Stimulated activated CD4-positive, alpha-beta T cell treated with anti-CD3 and anti-CD28 coated beads, Interleukin-15, amount 100 ng/mL, for 24 hours (primary cell): ENCODE measurements around the gene SLC24A3.

Experiments
- DNase-seq: peaks from one replicate; pipeline ENCODE4 v3.0.0-alpha.2; 2020

The SLC24A3 gene

DNA sequence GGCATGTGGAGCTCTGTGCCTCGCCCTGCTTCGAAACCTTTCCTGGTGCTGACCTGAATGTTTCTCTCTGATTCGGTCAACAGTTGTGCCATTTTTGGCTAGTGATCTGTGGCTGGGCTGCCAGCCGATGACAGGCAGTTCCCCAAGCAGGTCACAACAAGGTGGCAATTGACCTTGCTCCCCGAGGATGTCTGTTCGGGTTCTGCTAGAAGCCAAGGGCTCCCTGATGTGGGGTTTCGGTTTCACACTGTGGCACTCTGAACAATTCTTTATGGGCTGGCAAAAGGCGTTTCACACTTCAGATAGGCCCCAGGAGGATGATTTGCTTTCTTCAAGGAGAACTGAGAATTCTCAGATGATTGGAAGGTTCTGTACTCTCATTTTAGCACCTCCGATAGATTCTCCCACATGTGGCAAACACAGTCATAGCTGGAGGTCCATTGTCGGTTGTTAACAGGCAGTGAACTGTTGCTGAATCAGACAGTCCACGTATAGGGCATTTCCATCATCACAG, 135.6 kb downstream of the SLC24A3 start:
- no peak for DNase-seq

DNA sequence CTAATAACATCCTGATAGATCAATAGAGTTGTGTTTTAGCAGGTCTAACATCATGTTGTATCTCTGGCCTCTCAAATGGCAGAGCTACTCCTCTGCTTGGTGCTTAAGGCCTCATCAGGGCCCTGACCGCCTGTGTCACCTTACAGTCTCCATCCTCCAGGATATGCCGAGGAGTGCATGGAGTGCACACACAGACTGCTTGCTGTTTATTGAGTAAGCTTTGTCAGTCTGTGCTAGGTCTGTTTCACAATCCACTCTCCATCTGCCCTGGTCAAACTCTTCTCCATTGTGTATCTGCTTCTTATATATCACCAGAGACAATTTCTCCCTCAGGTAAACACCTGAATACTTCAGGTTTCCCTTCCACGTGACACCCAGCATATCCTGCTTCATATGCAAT, 136.1 kb downstream of the SLC24A3 start:
- DNase-seq, result no peak

DNA sequence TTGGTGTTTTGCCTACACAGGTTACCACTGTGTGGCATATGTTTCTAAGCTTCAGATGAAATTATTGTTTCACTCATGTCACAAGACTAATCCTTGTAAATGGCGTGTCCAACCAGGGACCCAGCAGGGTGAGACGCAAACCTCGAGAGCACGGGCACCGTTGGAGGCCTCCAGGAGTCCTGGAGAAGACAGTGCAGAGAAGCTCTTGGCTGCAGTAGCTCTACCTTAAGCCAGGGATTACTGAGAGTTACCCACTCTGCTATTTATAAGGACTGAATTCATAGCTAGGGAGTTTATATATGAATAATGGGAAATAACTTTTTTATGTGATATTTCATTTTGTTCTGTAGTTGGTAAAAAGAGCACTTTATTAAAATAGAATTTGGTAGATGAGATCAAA, 137.4 kb downstream of the SLC24A3 start:
- DNase-seq, result no peak

DNA sequence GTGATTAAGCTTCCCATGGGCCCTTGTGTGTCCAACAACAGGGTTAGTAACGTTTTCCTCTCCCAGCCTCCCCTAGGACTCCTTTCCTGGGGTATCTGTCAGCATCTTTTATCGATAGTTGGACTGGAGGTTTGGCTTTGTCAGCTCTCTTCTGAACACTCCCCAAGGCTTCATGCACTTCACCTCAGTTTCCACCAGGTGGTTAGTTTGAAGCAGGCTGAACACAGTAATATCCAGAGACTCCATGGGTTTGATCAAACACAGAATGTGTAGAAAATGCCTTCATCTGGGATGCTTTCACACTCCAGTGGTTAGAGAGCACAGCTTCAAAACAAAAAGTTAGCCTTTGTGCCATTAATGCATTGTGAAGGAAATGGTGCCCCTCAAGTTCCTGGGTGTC, 139.1 kb downstream of the SLC24A3 start:
- no peak for DNase-seq

DNA sequence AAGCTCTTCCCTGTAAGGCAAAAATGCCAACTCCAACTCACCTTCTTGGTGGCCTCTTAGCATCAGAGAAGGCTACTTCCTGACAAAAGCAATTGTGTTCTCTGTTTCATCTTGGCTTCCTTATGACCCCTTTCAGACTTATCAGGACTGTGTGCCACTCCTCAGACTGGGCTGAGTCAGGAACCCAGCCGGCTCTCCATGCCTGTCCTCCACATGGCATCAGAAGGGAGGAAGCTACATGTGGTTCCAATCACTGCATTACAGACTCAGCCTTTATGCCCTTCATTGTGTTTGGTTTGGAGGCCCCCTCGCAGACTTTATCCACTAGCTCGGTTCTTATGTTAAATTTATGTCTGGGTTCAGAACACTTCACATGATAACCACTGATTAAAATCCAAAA, 142.5 kb downstream of the SLC24A3 start:
- no peak for DNase-seq

DNA sequence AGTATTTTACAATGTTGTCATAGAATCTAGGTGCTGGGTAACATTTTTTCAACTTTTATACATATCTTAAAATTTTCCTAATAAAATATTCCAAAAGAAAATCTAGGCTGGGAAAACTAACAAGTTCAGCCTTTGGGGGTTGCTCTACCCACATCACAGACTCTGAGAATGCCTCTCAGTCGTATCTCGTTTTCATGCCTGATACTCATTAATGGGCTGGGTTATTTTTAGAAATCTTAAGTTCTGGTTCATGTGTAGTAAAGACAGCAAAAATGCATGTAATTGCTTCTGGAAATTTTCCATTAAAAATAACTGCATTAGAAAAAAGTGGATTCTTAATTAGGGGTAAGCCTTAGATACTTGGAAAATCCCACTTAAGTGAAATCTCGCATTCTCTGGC, 149.3 kb downstream of the SLC24A3 start:
- DNase-seq, result no peak

DNA sequence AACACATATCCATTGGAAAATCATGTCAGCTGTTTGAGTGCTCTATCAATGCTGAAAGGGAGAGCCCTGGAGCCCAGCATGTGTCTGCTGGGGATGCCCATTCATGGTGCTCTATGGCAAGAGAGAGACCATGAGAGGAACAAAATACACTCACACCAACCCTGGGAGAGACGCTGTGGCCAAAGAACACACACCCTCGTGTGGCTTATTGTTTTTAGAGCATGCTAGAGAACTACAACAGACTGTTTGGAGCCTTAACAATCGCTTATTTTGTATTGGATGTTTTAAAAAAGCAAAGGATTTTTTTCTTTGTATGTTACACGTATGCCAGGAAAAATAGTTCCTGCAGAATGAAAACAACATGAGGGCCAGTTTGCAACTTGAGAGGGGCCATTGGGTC, 151.0 kb downstream of the SLC24A3 start:
- no peak for DNase-seq

DNA sequence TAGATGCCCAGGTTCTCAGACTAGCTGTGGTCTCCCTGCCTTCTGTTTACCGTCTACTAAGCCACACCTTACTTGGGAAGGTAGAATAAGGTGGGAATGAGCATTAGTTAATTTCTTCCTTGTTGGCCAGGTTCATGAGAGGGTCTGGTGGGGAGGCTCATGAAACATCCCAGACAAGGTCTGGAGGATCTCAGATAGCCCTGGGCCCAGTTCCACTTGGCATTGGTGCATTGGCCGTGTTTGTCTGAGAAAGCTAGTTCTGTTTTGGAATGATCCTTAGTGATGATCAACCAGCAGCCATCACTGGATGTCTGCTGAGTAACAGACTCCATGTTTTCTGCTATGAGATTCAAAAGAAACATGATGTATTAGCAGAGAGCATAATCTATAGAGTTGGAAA, 155.1 kb downstream of the SLC24A3 start:
- DNase-seq, result no peak

DNA sequence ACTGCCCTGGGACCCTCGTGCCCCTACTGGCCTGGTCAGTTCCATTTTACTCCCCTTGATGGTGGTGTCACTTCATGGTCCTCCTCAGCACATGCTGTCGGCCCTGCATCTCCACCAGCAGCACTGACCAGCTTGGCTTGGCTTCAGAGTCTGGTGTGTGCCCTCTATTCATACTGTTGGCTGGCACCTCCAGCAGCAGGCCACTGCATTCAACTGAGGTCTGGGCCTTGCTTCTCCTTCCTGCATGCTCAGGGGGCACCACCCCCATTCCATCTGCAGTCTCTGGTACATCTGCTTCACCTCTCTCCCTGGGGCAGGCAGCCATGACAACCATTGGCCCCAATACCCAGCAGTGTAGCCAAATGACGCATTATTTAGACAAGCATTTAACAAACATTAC, 155.9 kb downstream of the SLC24A3 start:
- DNase-seq, result no peak

DNA sequence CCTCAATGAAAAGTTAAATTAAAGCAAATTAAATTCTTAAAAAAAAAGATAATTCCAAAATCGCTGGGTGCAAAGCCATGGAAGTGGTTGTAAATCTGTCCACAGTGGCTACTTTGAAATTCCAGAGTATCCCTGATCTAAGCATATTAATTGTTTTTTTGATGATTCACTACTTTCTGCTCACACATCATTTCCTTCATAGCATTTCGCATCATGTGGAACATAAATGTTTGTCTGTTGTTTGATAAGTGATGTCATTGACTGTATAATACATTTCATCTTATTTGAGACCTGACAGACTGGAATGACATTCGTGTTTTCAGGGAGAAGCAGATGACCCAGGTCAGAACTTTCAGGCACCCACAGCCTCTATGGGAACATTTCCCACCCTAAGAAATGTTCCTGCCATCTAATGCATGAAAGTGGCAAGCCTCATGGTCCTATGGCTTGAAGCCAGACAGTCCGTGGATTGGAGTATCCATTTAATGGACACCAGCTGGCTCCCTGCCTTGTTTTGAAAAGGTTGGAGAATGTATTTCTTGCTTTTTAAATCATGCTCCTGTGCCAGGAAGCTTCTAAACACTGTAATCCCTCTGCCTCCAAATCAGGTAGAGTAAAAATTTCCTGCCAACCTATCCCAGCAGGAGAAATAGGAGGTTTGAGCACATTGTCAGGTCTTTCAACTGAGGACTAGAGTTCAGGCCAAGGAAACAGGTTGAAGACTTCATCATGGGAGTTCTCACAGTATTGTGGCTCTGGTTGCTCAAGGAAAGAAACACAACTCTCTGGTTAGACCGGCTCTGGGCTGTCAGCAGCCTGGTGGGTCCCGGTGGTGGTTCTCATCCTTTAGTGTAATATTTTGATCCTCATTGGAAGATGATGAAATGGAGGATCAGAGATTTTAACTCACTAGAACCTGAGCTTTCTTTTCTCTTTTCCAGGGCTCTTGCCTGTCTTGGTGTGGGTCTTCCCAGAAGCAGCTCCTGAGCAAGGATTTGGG, 157.9 kb downstream of the SLC24A3 start:
- no peak for DNase-seq

DNA sequence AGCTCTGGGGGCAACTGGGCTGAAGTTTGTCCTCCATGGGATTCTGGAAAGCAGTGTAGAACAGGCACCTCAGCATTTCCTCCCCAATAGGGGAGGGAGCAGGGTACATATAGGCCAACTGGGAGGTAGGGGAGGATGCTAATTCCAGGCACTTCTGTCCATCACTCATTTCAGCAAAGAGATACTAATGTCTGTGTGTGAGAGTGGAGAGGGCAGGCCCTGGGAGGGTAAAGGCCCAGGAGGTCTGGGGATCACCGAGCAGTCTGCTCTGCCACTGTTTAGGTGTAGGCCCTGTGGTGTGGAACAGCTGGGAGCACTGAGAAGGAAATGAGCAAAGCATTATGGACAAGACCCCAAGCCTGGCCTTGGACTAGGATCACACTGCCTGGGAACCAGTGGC, 158.7 kb downstream of the SLC24A3 start:
- no peak for DNase-seq

DNA sequence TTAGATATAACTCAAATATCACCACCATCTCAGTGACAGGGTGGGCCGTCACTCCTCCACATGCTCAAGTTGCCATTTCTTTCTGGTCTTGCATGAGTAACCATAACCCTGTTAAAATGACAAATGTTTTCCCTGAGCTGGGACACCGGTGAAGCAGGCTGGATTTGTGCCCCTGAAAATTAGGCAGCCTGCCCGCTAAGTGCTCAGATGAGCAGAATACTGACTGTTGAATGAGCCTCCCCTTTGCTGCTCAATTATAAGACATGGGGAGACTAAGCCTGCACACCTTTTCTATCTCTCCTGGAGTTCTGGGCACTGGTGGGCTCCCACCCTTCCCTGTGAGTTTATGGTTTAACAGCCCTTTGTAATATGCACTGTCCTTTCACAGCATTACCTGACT, 161.8 kb downstream of the SLC24A3 start:
- DNase-seq, result no peak

DNA sequence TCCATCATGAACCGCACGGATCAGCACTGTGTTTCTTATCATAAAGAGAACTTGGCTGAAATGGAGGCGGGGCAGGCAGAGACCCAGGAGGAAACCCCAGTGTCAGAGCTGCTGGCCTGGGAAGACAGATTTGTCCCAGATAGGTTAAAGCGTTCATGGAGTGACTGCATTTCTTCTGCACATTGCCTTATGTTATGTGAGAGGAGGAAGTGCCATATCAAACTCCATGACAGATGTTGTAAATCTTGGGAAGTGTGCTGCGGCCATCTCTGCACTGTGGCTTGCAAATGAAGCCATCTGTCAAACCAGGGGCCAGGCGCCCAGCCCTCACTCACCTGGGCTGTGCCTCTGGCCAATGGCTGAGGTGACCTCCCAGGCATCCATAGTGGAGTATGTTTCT, 163.0 kb downstream of the SLC24A3 start:
- no peak for DNase-seq

DNA sequence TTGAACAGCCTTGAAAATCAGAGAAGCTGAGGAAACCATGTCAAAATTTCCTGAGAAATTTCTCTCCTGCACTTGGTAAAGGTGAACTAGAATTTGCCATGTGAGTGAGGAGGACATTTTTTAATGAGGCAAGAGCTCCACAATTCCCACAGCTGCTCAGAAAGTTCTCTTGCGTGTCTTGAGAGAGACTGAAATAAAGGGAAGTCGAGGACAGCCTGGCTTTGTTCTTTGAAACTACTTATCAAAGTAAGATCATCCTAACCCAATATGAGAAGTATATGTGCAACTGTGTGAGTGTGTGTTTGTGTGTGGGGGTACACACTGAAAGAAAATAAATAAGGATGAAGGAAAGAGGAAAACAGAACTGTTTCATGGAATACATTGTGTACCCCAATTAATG, 163.4 kb downstream of the SLC24A3 start:
- DNase-seq, result no peak

DNA sequence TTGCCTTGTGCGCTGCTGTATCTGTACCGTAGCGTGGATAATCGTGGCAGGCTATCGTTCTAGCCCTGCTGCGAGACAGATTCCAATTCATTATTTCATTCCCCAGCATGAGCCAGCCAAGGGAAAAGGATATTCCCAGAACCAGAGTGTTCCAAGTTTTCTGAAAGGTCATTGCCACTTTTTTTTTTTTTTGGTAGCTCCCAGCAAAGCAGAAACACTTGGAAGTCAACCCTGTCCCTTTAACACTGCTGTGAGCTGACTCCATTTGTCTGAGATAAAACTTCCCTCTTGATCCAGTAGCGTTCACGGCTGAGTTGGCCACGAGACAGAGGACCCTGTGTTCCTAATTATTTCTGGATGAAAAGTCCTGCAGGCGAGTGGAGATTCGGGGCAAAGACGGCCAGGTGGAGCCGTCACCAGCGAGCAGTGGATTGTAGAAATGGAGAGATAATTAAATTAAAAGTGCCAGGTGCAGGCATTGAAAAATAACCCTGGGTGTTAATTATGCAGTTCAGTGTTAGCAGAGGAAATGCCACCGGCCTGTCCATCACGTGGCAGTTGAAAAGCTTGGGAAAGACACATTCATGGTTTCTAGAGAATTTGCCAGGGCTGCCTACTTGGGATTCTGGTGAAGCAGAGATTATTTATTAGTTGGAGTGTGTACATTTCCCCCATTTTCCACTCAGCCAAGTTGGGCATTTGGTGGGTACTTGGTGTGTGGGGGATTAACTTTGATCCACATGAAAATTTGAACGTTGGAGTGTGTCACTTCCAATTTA, 164.2 kb downstream of the SLC24A3 start:
- no peak for DNase-seq

DNA sequence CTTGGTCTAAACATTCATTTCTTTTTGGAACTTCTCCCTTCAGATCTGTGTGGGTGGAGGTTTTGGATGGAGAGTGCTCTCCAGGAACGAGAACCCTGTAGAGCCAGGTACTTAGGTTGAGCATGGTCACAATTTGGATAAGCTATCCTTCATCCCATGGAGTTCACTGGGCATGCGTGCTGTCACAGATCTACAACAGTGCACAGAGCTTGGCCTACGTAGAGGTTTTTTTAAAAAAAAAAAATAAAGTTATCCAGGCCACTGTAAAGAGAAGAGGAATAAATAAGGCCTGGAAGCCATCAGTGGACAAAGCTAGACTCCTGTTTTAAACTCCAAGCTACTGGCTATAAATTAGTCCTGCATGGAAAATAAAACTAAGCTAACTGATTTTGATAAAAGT, 165.6 kb downstream of the SLC24A3 start:
- no peak for DNase-seq

DNA sequence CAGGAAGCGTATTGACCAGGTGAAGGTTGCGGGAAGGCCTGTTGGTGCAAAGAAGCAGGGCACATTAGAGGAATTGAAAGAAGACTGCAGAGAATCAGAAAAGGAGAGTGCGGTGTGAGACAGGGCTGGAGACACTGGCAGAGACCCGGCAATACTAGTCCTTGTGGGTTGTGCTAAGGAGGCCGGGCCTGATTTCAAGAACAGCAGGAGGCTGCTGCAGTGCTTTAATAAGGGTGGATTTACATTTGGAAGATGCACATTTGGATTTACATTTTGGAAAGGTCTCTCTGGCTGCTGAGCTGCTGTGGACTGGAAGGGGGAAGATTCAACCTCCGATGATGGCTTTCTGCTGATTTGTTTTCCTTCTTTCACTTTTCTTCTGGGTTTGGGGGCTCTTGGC, 167.8 kb downstream of the SLC24A3 start:
- no peak for DNase-seq

DNA sequence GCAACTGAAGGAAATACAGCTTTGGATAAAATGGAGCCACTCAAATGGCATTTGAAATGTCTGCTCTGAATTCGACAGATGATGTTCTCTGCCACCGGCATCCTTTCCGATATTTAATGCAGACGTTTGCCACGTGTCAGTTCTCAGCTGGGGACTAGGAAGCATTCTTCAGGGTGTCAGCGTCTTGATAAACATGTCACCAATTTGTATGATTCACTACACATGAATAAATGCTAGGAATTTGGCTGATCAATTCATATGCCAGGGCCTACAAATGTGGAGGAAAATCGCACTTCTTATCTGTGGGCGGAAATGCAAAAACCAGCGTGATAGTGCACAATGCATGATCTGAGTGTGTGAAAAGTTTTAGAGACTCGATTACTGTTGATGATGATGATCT, 169.5 kb downstream of the SLC24A3 start:
- no peak for DNase-seq

DNA sequence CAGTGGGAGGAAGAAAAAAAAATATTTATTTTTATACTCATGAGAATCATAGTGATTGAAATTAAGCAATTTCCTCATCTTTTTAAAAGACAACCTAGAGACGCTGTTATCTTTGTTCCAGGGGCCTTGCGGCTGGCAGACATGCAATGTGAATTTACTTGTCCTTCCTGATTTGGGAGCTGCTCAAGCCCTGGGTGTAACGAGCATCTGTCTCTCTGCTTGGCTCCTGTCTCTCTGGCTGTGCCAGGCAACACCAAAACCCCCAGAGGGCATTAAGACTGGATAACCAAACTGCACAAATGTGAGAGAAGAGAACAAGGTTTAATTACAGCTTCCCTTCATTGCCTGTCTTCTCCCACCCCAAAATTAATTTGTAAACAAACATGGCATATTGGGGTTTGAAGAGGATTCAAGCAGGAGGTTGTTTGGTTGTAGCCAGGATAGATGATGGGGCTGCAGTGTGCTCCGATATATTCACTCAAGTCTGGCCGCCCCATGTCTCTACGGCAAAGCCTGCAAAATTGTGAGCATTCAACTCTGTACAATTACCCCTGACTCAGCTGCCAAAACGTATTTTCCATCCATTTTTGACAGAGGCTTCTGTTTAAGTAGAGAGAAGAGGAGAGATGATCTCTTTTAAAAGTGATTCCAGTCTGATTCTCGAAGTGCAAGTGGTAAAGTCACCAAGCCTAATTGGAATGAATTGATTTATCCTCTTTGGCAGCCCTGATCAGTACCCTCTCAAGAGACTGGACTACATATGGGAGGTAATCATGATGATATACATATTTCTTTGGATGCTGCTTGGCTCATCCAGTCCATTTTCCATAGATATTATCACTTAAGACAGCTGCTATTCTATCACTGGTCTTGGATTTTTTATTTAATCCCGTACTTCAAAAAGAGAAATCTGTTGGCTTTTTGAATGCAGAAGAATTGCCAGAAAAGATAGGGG, 170.2 kb downstream of the SLC24A3 start:
- no peak for DNase-seq

DNA sequence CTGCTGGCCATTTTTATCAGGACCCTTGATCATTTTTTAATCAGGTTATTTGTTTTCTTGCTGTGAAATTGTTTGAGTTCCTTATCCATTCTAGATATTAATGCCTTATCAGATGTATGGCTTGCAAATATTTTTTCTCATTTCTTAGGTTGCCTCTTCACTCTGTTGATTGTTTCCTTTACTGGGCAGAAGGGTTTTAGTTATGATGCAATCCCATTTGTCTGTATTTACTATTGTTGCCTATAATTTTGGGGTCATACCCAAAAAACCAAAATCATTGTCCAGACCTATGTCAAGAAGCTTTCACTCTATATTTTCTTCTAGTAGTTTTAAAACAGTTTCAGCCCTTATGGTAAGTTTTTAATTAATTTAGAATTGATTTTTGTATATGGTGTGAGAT, 172.5 kb downstream of the SLC24A3 start:
- no peak for DNase-seq

DNA sequence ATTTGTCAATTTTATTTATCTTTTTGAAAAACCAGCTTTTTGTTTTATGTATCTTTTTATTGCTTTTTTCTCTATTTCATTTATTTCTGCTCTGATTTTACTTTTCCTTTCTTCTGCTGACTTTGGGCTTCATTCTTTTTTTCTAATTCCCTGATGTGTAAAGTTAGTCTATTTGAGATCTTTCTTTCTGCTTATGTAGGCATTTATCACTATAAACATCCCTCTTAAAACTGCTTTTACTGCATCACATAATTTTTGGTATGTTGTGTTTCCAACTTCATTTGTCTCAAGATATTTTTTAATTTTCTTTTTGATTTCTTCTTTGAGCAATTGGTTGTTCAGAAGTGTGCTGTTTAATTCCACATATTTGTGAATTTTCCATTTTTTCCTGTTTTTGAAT, 174.8 kb downstream of the SLC24A3 start:
- DNase-seq, result no peak

DNA sequence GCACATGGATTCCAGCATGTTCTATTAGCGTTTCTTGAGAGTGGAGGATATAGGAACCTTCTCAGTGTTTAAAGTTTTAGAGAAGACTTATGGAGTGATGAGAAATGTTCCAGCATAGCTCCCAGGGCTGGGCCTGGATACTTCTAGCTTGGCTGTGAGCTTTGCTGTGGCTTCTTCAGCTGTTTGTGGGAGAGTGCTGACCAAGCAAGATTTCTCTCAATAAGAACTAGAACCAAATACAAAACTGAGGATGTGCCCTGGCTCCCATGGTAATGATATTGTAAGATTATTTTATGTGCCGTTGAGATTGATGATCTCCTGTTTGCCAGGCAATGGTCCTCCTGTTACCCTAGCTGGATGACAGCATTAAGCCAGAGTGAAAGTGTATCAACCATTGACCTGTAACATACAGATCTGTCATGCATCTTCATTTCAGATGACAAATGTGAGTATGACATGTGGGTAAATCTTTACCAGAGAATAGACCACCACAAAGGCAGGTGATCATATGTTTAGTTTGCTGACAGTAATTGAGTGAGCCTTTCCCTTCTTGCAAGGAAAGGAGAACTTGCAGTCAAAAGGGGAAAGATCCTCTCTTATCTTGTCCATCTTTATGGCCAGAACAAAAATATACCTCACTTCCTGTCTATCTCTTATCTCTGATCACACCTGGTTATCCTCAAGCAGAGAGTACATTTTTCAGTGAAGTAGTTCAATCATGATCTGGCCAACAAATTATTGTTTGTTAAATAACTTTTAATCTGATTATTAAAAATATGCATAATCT, 180.1 kb downstream of the SLC24A3 start:
- no peak for DNase-seq
